HG03045 (cell line): ENCODE results near the gene MCOLN3.

Experiments used
- ATAC-seq: cut with Tn5 transposase; IDR thresholded peaks from one replicate; pipeline ENCODE4 v1.9.1; 2021; ENCODE audit warnings: mild to moderate bottlenecking, moderate library complexity; ENCODE audit not compliant: unreplicated experiment

MCOLN3 gene

DNA sequence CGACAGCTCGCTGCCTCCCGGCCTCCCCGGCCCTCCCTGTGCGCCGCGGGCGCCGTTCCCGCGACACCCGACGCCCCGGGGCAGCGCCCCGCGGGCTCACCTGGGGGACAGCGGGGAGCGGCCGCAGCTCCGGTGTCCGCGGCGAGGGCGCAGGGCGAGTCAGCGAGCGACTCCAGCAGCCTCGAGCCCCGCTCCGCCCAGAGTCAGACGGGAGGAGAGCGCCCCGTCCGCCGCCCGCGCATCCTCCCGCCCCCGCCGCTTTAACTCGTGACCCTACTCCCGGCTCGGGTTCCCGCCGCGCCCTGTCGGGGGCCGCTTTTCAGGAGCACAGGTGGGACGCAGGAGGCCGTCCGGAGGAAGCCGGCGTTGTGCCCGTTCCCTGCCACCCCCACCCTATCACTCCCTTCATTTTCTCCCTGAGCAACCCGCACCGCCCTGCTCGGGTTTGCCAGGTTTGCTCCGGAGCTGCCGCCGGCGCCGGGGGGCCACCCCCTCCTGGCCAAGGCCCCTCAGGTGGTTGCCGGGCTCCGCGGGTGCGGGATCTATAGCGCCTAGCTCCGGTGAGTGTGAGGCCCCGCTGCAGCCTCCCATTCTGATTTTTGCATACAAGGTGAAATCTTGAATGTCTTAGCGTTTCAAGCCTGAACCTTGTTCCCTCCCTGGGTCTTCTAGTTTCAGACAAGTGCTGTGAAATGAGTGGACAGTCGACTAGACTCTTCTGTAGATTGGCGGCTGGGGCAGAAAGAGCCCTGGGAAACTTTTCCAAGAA lies at the start of gene MCOLN3:
MCOLN3 (minus strand) TSS at position 205 of the 769 bp plus-strand sequence. CDS start 3,140 bp downstream, outside the sequence.
- ATAC-seq, result peak; percentile 73

GRCh38 chr1:85093644-85094043 lies 45.3 kb upstream of the MCOLN3 start:
- no peak for ATAC-seq

- ATAC-seq, result no peak
Measured at GRCh38 chr1:85091671-85092280, 43.5 kb upstream of the MCOLN3 start.

GRCh38 chr1:85090225-85090624 lies 41.9 kb upstream of the MCOLN3 start:
- no peak for ATAC-seq

- no peak for ATAC-seq
Measured at GRCh38 chr1:85089203-85089602, 40.9 kb upstream of the MCOLN3 start.

GRCh38 chr1:85088408-85088784 lies 40.1 kb upstream of the MCOLN3 start:
- no peak for ATAC-seq

DNA sequence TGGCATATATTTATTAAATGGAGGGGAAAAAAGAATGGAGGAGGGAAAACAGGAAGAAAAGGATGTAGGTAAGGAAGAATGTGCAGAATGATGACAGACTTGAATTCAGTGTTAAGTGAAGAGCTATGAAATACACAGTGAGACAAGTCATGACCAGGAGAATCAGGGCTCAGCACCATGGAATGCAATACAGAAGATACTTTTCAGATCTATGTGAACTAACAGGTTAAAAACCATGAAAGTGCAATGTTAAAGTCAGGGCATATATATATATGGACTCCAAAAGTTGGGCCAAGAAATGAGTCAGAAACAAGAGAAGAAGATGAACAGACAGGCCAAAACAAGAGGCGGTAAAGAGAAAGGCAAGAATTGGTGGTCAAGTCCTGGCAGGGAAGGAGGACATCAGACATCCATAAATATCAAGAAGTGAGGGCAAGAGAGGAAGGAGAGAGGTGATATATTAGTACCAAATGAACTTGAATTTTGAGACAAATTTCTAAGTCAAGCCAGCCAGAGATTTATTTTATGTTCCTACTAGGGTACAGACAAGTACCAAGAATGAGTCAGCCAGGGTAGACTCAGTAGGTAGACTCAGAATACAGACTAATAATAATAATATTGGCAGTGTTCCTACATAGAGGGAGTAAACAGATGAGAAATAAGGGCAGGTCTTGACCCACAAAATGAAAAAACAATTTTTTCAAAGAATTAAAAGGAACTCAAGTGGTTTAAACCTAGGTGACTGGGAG lies 39.5 kb upstream of the MCOLN3 start:
- no peak for ATAC-seq

- no peak for ATAC-seq
Measured at GRCh38 chr1:85085417-85085816, 37.1 kb upstream of the MCOLN3 start.

DNA sequence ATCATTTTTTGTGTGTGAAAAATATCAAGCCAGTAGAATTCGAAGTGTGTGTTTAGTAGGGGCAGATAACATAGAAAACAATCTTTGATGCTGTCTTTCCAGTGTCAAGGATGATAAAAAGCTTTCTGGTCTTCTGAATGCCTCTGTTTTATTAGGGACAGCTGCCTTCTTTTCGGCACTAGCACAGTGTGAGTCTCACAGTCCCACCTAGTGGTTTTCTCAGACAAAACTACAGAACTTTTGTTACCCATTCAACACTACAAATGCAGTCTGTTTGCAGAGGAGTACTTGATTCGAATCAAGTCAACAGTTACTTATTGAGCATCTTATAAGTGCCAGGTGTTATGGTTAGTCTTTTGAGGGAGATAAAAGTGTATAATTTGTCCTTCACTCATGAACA lies 30.6 kb upstream of the MCOLN3 start:
- ATAC-seq, result no peak

DNA sequence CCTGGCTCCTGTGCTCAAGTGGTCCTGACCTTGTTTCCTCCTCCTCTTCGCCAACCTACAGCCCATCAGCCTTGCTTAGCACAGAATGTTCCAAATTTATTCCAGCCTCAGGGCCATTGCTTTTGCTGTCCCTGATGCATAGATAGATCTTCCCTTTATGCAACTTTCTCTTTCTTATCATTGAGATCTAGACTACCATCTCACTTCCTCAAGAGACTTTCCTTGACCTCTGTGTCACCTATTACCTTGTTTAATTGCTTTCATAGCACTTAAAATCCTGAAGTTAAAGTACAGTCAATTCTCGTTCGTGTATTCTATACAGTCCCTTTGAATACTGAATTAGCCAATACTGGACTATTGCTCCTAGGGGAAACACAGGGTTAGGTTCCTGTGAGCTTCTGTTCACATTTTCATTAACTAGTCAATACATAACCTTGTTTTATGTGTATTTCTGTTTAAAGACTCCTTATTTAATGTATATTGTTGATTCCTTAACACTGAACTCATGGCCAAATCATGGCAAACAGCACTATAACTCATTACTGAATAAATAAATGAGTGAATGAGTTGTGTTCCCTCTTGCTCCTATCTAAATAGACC lies 26.2 kb upstream of the MCOLN3 start:
- no peak for ATAC-seq

DNA sequence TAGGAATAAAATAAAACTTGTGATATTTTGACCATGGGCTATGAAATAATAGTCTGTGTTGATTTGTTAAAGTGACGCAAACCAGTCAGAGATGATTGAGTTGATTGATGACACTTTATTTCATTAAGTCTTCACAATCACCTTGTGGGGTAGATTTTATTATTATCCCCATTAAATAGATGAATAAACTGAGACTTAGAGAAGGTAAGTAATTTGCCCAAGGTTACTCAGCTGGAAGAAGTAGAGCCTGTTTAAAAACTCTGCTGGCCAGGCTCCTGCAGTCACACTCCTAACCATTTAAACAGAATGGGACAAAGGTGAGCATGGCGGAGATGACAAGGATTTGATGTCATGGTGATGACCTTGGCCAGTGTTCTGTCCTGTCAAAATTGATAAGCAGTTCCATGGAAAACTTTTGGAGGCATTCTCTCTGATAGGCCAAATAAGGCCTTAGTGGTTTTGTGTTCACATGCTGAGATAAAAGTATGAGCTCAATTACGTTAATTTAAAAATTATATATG lies 22.7 kb upstream of the MCOLN3 start:
- ATAC-seq, result no peak

DNA sequence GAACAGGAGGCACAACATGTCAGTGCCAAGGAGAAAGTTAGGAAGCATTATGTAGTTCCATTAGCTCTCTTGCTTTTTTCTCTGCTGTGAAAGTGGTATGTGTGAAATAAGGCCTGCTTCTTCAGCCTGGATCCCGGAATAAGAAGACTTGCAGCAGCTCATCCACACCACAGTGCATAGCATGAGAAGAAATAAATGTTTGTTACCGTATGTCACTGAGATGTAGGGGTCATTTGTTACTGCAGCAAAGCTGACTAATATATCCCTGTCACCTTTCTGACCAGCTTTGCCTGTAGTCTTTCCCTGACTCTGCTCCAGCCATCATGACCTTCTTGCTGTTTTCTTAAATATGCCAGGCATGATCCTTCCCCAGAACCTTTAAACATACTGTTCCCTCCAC lies 20.5 kb upstream of the MCOLN3 start:
- ATAC-seq, result no peak

DNA sequence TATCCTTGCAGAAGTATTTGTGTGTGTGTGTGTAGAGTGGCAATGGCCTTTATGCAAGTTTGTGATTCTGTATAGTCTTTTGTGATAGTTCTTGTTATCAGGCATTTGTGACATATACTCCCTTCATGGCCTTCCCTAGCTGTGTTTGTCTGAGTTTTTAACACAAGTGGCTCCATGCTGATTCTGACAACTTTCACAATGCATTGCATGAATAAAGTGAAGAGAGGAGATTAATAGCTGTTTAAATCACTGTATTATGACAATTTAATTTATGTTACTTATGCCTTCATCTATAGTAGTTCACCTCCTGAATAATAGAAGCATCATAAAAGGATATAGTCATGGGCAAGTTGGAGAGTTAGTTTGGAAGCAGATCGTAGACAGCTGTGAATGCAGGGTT lies 17.2 kb upstream of the MCOLN3 start:
- ATAC-seq, result no peak

- no peak for ATAC-seq
Measured at GRCh38 chr1:85062425-85063026, 14.2 kb upstream of the MCOLN3 start.

DNA sequence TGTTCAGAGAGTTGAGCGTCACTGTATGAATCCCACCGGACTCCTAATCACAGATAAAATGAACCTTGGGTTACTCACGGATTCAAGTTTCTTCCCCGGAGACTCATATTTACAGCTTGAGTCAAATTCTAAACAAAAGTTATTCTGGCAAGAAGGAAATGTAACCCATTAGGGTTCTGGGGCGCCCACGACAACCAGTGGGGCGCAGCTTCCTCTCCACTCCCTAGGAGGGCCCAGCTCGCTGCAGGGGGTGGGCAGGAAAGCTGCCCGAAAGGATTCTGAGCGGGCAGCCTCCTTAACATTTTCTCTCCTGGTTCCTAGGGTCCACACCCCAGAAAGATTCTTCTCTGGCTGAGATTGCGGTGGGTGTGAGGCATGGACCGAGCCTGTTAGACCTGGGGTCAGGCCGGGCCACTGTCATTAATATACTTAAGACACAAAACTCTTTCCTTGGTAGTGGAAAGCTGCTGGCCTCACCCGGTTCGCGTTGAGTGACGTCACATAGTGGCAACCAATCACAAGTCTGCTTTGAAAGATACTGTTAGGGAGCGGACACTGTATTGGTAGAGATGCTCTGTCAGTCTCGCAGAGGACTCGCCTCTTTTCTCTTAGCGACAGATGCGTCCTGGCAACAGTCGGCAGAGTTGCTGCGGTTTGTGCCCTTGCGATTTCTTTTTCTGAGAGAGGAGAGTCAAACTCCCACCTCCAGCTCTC lies 13.6 kb upstream of the MCOLN3 start:
- ATAC-seq, result peak; percentile 100

DNA sequence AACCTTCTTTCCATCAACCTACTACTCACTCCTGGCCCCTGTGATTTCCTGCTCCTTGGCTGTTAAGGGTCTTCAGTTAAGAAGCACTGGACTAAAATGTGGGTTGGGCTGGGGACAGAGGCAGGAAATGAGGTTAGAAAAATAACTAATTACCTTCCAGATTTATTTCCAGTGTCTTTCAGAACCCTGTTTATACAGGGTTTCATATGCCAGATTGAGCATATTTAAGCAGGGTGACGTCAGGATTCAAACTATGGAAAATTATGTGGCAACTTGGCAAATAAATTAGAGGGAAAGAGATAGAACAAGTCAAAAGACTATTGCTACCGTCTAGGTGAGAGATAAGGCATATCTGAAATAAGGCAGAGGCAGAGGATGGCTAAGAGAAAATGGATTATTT lies 11.7 kb upstream of the MCOLN3 start:
- no peak for ATAC-seq

DNA sequence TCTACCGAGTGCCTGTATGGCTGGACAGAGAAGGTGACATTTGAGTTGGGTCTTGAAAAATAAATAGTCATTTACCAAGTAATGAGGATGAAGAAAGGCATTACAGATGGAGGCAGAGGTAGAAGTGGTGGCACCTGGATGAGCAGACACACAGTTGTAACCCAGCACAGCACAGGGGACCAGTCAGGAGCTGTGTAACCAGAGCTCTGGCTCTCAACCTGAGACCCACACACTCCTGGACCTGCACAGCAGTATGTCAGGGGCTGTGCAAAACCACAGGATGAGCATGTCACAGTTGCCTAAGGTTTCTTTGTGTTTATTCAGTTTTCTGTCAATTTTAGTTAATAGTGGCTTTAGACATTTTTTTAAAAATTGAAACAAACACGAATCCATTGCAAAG lies 11.3 kb upstream of the MCOLN3 start:
- no peak for ATAC-seq

DNA sequence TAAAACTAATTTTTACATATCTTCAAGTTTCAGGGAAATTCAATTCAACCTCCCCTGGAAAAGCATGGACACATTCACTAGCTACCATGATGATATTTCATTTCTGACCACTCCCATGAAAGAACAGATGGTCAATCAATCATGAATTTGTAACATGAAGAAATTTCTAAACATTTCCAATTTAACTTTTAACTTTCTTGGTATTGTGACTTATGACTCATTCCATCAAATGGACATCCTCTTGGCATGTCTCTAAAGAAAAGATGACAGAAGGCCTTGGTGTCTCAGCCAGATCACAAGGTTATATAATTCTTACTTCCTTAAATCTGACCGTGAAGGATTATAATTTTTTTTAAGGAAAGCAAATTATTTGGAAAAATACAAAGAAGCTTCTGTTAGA lies 10.5 kb upstream of the MCOLN3 start:
- no peak for ATAC-seq

DNA sequence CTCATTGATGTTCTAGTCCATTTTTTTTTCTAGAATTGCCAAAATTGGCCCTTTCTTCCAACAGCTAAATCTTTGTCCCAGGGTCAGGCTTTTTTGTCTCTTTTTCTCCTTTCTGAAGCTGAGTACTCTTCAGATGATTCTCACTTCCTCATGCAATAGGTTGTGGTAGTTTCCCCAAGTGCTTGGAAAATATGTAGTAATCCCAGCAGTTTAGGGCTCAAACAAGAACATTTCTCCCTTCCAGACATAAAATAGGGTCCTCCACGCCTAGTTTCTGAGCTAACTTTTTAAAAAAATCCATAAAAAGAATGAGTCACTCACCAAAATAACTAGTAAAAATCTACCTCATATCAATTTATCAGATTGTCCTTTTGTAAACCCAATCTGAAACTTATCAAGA lies 10.0 kb upstream of the MCOLN3 start:
- ATAC-seq, result no peak

DNA sequence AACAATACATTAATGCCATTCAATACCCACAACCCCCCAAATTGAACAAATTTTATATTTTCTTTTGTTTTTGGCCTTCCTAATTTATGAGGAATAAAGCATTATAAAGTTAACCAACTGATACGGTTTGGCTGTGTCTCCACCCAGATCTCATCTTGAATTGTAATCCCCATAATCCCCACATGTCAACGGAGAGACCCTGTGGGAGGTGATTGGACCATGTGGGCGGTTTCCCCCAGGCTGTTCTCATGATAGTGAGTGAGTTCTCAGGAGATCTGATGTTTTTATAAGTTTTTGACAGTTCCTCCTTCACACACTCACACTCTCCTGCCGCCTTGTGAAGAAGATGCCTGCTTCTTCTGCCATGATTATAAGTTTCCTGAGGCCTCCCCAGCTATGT lies 6.4 kb upstream of the MCOLN3 start:
- no peak for ATAC-seq
